Raji (cell line): ENCODE measurements around the gene WSB2.

Experiments
- POLR2A ChIP-seq: IDR thresholded peaks from 2 replicates; pipeline ENCODE4 v1.6.1; 2011; ENCODE audit warnings: low read depth, low read length, control low read depth; ENCODE audit not compliant: insufficient read depth

The WSB2 gene

GRCh38 chr12:118070650-118071049 is 9.7 kb upstream of the WSB2 start:
- TF ChIP-seq POLR2A = no peak

- TF ChIP-seq POLR2A = no peak
Observed at GRCh38 chr12:118068445-118068844, 7.5 kb upstream of the WSB2 start.

GRCh38 chr12:118065380-118065779 is 4.4 kb upstream of the WSB2 start:
- TF ChIP-seq POLR2A = no peak

GRCh38 chr12:118064608-118065007 is 3.6 kb upstream of the WSB2 start:
- TF ChIP-seq POLR2A = no peak

DNA sequence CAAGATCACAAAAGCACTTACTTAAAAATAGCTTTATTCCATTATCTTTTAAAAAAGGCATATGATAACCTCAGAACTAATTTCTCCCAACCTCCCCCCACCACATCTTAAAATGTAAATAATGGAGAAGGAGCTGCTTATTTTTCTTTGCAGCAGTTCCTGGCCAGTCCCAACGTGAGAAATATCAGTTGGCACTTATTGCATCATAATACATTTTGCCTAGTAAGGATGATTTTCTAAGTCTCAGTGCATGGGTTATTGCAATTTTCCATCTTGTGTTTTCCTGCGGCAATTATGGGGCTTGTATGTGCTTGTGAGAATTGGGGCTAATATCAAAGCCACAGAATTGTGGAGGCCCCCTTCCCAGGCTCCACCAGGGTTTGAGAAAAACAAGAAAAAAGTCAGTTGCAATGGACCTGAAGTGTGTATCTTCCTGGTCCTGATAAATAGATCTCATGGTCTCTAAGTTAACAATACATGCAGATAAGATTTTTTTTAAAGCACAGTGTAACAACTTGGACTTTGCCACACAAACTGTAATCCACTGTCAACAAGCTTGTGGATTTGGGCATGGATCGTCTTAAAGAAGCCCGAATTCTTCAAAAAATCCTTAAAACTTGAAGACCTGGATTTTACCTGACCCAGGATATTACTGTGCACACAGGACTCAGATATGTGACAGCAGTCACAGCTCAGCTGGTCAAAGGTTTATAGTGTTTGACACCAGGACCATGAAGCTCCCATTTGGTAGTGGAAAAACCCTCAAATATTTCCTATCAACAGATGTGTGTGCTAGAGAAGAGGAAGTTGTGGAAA is 2.8 kb upstream of the WSB2 start:
- TF ChIP-seq POLR2A = no peak

DNA sequence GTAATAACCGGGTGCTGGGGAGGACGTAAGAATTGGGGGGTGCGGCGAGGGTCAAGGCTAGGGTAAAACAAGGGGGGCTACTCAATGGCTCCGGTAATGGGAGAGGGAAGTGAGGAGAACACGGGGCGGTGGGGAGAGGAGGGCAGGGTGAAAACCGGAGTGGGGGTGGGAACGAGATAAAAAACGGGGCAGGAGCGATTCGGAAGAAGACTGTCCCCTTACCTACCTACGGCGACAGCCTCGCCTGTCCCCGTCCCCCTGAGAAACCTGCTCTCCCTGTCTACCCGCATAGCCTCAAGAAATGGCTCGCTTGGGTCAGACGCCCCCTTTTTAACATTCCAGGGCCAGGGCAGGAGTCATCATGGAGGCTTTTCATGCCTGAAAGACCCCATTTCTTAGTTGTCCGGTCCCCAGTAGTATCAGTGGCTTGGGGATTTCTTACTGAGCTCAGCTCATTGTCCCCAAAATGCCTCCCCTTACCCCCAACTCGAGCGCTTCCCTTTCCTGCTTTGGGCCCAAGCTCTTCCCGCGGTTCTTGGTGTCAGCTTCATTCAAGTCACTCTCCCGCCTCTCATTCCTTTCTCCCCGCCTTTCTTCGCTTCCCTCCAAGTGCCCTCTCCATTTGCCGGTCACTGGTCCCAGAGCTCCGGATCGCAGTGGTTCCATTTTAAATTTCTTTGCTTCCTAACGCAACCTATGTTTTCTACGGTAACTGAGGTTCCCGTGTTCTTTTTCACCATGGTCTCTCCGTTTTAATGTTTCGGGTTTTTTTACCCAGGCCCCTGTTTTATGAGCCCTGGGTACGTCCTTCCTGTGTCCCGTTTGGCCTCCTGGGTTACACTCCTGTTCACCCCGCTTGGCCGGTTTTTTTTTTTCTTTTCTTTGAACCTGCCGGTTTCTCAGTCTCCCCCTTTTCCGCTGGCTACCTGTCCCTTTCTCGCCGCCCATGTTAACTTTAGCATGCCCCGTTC is 1.2 kb upstream of the WSB2 start:
- no peak for TF ChIP-seq POLR2A

DNA sequence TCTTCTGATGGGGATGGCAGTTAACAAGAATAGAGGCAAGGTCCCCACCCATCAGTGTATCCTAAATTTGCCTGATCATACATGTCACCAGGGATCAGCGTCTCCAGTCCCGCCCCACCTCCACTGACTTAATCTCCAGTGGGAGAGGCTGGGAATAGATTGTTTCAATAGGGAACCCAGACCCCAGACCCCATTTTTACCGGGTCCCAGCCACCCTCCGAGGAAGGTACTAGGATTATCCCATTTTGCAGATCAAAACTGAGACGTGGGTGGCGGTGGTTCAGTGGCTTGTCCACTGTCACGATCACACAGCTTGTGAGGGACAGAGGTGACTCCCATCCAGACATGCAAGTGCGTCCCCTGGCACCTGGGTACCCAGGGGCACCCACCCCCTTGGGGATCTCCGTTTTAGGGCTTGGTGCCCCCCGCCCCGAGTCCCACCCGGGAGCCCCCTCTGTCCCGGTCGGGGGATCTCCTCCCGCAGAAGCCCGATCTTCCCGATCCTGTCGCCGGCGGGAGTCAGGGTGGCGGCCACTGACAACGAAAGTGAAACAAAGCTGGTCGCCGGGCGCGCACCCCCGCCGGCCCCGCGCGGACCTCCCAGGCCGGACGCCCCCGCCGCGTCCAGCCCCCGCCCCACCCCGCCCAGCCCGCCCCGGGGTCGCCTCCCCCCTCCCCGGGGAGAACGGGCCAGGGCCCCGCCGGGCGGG is 523 bp downstream of the WSB2 start:
- no peak for TF ChIP-seq POLR2A

DNA sequence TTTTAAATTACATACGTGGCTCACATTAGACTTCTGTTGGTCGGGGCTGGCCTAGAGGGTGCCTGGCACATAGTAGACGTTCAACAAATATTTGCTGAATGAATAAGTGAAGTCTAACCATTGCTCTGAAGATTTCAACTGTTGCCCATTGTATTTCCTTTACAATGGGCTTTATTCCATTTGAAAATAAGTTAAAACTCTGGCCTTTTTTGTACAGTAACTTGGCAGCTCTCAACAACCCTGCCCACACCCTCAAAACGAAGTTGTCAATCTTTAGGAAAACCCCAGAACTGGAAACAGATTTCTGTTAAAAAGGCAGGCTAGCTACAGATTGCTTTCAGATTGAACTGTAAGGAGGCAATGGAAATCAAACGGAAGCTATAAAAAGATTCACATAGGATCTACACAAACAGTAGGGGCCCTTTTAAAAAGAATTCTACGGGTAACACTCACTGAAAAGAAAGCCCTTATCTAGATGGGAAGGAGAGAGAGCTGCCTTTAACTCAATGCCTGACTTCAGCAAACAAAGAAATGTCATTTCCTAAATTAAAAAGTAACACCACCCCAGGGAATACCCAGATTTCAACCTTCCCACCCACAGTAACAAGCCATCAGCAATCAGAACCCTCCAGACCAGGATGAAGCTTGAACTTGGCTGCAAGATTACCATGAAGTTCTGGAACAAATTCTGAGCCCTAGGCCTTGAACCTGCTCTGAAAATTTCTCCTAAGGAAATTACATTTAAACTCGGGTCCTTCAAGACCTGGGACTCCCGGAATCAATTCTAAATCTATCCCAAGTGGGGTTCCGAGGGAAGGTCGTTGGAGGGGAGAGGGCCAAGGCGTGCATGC is 1.4 kb downstream of the WSB2 start:
- TF ChIP-seq POLR2A = no peak

- TF ChIP-seq POLR2A = no peak
Observed at GRCh38 chr12:118058881-118059280, 2.1 kb downstream of the WSB2 start.

GRCh38 chr12:118058227-118058626 is 2.8 kb downstream of the WSB2 start:
- no peak for TF ChIP-seq POLR2A

DNA sequence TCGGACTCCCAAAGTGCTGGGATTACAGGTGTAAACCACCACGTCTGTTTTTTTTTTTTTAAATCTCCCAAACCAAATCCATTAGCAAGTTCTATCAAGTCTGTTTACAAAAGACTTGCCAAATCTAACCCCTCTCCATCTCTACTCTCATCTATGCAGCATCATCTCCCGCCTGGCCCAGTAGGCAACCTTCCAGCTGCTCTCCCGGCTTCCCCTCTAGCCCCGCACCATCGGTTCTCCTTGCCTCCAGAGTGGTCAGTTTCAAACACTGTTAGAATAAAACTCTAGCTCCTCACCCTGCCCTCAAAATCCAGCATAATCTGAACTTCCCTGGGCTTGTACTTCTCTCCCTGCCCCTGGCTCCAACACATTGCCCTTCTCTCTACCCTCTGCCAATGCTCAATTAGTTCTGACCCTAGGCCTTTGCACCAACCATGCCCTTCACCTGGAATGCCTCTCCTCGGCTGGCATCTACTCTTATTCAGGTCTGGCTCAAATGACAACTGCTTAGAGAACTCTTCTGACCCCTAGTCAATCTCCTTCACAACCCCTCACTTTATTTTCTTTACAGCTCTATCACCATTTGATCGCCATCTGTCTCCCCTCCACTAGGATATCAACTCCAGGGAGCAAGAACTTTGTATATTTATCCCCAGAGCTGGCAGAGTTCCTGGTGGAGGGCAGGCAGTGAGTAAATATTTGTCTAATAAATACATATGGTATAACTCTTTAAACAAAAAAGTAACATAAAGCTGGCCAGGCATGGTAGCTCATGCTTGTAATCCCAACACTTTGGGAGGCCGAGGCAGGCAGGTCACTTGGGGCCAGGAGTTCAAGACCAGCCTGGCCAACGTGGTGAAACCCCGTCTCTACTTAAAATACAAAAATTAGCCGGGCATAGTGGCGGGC is 4.9 kb downstream of the WSB2 start:
- TF ChIP-seq POLR2A = no peak

DNA sequence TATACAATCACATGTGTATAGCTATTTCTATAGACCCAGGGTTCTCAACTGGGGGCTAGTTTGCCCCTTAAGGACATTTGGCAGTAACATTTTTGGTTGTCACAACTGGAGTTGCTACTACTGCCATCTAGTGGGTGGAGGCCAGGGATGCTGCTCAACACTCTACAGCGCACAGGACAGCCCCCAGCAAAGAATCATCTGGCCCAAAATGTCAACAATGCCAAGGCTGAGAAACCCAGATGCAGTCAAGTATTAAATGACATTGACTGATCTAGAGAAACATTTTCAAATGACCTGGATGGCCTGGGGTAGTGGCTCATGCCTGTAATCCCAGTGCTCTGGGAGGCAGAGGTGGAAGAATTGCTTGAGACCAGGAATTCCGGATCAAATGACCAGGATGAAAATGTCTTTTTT is 5.8 kb downstream of the WSB2 start:
- TF ChIP-seq POLR2A = no peak
